Neural crest cell (in vitro differentiated cells): ENCODE data around the gene DYNLRB1. TPM values are rescaled to one million over a fixed set of nuclear protein-coding genes. Genes with fewer than 3 reads are reported as not detected.

Experiments
- DNase-seq: peaks from one replicate; pipeline ENCODE4 v3.0.0; 2021; ENCODE audit warnings: low read depth, mixed read lengths, low spot score
- H3K27ac Mint-ChIP-seq: one replicate; pipeline ENCODE4 v1.8.0; 2021; ENCODE audit warnings: mild to moderate bottlenecking, mixed read lengths; ENCODE audit not compliant: unreplicated experiment
- H3K27me3 Mint-ChIP-seq: 2 replicates; pipeline ENCODE4 v1.8.0; 2021; ENCODE audit warnings: low read depth, mild to moderate bottlenecking, mixed read lengths
- H3K36me3 Mint-ChIP-seq: 2 replicates; pipeline ENCODE4 v1.8.0; 2021; ENCODE audit warnings: low read depth, mild to moderate bottlenecking, mixed read lengths
- H3K4me1 Mint-ChIP-seq: 2 replicates; pipeline ENCODE4 v1.8.0; 2021; ENCODE audit warnings: mixed read lengths
- H3K4me3 Mint-ChIP-seq: one replicate; pipeline ENCODE4 v1.8.0; 2021; ENCODE audit warnings: mild to moderate bottlenecking, mixed read lengths
- H3K9me3 Mint-ChIP-seq: 2 replicates; pipeline ENCODE4 v1.8.0; 2021; ENCODE audit warnings: mixed read lengths
- CTCF ChIP-seq: fragments of 200-600 bp; sonication (generic); conservative IDR thresholded peaks from 2 replicates; pipeline ENCODE4 v1.5.0; 2021; ENCODE audit warnings: antibody characterized with exemption, mild to moderate bottlenecking
- total RNA-seq: library from RNA; stranded (reverse); gene quantifications from 2 replicates; pipeline ENCODE4 v1.2.1, GENCODE V29; 2021

The DYNLRB1 gene
- total RNA-seq, 1 donor from 2014 or later, result 151 TPM

DNA sequence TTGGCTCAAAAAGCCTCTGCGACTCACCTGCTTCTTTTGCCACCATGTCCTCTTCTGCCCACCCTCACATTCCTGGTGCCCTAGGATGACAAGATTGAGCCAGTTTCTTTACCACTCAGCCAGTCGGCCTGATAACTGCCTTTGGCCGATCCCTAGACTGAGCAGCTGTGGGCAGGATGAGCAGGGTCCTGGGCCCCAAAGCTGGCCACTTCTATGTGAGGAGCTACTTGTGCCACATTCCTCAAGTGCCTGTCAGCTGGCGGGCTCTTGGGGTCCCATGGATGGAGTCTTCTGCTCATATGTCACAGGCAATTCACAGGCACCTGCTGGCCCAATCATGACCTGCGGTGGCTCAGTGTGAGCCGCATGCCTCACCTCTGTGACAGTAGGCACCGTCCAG lies 16.5 kb downstream of the DYNLRB1 start:
- H3K27ac Mint-ChIP-seq, result no peak overlapping the region
- H3K4me1 Mint-ChIP-seq, result no peaks in the 10 kb centered on the region
- H3K4me3 Mint-ChIP-seq, result no peak overlapping the region
- no peak for DNase-seq
- H3K36me3 Mint-ChIP-seq, result peaks cover 13% of the 10 kb centered on the region
- H3K27me3 Mint-ChIP-seq, result no peaks in the 10 kb centered on the region
- no peak for TF ChIP-seq CTCF
- H3K9me3 Mint-ChIP-seq, result no peaks in the 10 kb centered on the region

DNA sequence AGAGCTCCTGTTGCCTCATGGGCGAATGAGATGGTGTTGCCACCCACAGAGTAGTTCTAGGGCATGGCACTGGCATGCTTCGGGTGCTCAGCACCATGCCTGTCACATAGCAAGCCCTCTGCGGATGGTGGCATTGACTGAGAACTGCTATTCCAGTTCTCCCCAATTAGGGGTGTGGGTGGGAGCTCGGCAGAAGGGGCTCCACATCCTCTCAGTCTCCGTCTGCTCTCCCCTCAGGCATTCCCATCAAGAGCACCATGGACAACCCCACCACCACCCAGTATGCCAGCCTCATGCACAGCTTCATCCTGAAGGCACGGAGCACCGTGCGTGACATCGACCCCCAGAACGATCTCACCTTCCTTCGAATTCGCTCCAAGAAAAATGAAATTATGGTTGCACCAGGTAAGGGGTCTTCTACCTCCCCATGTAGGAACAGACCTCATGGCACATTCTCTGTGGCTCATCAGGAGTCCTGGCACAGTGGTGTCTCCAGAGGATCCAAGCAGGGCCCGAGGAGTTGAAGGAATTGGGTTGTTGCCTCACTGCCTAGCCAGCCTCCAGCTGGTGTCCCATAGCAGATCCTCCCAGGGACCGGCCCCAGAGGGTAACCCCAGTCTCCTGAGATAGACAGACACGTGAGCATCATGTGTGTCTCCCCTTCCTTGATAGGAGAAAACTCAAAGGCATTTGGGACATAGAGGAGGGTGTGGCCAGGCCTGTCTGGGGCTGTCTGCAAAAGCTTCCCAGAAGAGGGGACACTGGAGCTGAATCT lies 18.4 kb downstream of the DYNLRB1 start:
- H3K27ac Mint-ChIP-seq, result no peak overlapping the region

DNA sequence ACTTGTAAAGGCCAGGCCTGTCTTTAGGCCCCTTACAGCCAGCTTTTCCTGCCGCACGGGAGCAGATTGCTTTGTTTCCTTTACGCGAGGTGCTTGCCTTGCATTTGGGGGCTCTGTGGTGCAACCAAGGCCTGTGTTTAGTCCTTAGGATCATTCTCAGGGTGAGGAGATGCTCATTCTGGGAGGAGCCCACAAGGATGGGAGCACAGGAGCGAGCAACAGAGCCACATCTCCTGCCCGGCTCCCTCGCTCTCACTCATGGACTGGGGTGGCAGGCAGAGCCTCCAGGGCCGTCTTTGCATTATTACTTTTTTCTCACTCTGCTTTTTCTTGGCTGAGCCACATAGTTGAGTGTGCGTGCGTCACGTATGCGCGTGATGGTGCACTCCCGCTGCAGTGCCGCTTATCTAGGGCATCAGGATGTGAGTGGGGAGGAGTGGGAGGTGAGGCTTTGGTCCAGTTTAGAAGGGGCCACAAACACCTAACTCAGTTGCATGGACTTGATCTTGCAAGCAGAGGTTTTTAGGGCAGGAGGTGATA lies 19.1 kb downstream of the DYNLRB1 start:
- DNase-seq, result no peak
- no peak overlapping the region for H3K27ac Mint-ChIP-seq
- no peak for TF ChIP-seq CTCF
- no peaks in the 10 kb centered on the region for H3K27me3 Mint-ChIP-seq
- peaks cover 21% of the 10 kb centered on the region for H3K36me3 Mint-ChIP-seq
- no peaks in the 10 kb centered on the region for H3K4me1 Mint-ChIP-seq
- no peak overlapping the region for H3K4me3 Mint-ChIP-seq
- no peaks in the 10 kb centered on the region for H3K9me3 Mint-ChIP-seq

More for the DNA sequence above, 18.4 kb downstream of the DYNLRB1 start:
- TF ChIP-seq CTCF, result no peak
- Mint-ChIP-seq H3K27me3 (no peaks in the 10 kb centered on the region), H3K9me3 (no peaks in the 10 kb centered on the region), H3K36me3 (peaks cover 19% of the 10 kb centered on the region), H3K4me3 (no peak overlapping the region), H3K4me1 (no peaks in the 10 kb centered on the region)
- DNase-seq, result no peak

GRCh38 chr20:34535857-34536256 lies 19.6 kb downstream of the DYNLRB1 start:
- Mint-ChIP-seq H3K4me1 (no peaks in the 10 kb centered on the region), H3K36me3 (peaks cover 23% of the 10 kb centered on the region), H3K27ac (no peak overlapping the region), H3K27me3 (no peaks in the 10 kb centered on the region), H3K9me3 (no peaks in the 10 kb centered on the region), H3K4me3 (no peak overlapping the region)
- no peak for DNase-seq
- TF ChIP-seq CTCF, result no peak

DNA sequence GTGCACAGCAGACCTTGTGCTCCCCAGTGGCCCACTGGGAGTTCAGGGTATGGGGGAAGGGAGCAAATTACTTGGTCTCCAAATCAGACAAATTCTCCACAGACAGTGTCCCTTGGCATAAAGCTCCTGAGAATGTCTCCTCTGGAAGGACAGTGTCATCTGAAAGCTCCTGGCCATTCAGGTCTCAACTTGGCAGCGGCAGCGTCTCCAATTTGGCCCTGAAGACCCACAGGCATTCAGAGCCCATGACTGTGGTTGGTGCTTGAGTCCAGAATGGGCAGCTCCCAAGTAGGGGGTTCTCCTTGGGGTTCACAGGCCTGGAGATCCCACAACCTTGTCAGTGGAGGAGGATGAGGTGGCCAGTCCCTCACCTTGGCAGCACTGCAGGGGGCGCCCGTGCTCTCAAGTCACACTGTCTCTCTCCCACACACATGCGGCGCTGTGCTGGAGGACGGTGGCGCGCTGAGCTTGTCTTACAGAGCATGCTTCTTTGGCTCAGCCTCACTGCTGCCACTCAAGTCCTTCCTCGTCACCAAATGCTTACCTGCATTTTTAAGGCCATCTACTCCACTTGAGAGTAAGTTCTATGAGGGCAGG lies 20.7 kb downstream of the DYNLRB1 start:
- no peaks in the 10 kb centered on the region for H3K27me3 Mint-ChIP-seq
- no peak overlapping the region for H3K27ac Mint-ChIP-seq
- peak overlapping the region; percentile 29 for H3K4me3 Mint-ChIP-seq
- H3K4me1 Mint-ChIP-seq, result no peaks in the 10 kb centered on the region
- peaks cover 27% of the 10 kb centered on the region for H3K36me3 Mint-ChIP-seq
- no peaks in the 10 kb centered on the region for H3K9me3 Mint-ChIP-seq
- DNase-seq, result peak; percentile 57
- peak; percentile 50 for TF ChIP-seq CTCF
